Activated naive CD4-positive, alpha-beta T cell (primary cell): ENCODE data around the gene ARHGAP42.

Experiments used
- DNase-seq, 4 experiments: peaks; one replicate each; lab custom pipeline; 2025; lab: John Stamatoyannopoulos, UW

The ARHGAP42 gene

GRCh38 chr11:100832829-100833228, 145.7 kb downstream of the ARHGAP42 start:
- DNase-seq, result no peak

GRCh38 chr11:100833276-100833675, 146.2 kb downstream of the ARHGAP42 start:
- no peak for DNase-seq

DNA sequence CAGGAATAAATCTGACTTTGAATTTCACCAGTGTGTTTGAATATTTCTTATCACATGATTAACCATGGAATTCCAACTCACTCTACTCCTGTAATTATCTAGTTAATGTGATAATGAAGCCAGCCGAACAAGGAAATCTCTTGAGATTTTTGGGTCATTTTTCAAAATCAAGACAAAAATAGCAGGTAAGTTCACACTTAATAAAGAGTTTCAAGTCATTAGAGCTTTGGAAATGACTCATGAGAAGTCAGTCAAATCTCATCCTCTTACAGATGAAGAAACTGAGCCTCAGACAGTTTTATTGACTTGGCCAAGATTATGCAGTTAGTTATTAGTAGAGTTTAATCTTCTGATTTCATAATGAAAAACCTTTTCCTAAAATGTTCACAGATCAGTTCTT, 148.8 kb downstream of the ARHGAP42 start:
- DNase-seq, result no peak

DNA sequence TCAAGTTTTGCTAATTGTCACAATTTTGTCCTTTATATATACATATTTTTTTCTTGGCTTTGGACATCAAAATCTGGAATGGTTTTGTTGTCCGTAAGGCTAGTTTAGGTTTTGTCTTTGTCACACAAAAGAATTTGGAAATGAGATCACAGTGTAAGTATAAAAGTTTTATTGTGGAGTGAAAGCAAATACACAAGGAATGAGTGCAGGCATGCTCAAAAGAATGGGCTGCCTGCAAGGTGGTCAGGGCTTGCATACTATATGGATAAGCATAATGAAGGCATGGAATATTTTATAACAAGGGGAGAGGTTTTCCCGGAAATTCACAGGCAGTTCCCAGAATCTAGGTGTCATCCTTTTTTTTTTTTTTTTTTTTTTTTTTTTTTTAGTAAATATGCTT, 150.2 kb downstream of the ARHGAP42 start:
- no peak for DNase-seq

DNA sequence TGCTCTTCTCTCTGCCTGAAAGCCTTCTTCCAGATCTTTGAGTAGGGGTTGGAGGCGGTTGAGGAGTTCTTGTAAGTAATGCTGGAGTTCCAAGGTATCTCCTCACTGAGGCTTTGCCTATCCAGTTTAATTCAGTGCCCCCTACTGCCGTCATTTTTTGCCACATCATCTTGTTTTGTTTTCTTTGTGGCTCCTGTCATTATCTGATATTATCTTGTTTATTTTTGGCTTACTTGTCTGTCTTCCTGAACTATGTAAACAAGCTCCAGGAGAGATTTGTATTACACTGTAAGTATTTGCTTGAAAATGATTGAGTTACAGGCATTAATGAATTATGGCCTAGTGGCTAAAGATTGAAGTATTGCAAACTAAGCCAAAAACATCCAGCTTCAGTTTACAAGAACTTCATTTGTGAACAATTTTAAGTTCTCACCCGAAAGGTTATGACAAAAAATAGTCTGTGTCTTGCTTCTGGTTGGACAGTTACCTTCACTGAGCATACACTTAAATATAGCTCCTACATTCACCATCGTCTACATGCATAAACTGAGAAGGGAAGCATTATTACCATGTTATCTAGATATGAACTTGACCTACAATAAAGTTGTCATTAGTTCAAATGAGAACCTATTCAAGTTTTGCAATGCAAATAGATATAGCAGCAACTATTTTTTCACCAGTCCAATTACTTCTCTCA, 154.8 kb downstream of the ARHGAP42 start:
- no peak for DNase-seq

- DNase-seq, result no peak
These were observed 160.7 kb downstream of the ARHGAP42 start for GRCh38 chr11:100847696-100848216.

- no peak for DNase-seq
These were observed 162.2 kb downstream of the ARHGAP42 start for GRCh38 chr11:100849009-100849900.

DNA sequence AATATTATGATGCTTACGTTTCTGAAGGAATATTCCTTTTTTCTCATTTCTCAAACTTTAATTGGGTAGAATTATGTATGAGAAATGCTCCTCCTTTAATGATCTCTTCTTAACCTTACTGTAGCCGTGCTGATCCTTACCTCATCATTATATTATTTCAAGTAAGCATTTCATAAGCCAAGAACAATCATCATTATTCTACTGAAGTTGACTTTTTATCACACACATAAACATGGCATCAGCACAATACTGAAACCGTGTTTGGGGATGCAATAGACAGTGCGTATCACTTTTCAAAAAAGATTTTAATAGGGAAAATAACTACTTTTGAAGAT, 162.8 kb downstream of the ARHGAP42 start:
- DNase-seq, result no peak

DNA sequence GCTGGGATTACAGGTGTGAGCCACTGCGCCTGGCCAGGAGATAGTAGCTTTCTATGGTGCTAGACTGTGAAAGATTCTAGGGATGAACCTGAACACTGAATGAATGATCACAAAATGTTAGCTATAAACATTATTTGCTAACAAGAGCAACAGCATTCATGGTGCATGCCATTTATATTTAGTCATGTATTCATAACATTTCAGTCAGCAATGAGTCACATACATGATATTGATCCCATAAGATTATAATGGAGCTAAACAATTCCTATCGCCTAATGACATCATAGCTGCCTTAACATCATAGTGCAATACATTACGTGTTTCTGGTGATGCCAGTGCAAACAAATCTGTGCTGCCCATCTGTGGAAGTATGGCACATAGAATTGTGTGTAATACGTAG, 164.1 kb downstream of the ARHGAP42 start:
- no peak for DNase-seq

DNA sequence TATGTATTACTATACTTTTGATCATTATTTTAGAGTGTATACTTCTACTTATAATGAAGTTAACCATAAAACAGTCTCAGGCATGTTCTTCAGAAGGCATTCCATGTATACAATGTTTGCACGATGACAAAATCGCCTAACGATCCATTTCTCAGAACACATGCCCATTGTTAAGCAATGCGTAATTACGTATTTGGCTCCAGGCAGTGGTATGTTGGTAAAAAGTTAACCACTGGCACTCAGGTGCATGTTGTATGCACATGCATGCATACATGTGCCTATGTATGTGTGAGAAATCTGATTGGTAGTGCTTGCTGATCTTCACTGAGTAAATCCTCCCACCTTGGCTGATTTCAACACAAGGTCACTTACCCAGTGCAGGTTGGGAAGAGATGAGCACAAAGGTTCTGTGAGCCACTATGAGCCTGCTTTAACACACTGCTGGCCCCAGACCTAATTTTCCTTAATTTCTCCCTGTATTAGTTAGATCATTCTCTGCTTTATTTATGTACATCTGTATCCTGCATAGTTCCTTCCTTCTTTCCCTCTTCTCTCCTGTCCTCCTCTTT, 164.6 kb downstream of the ARHGAP42 start:
- DNase-seq, result no peak

- DNase-seq, result no peak
These were observed 168.5 kb downstream of the ARHGAP42 start for GRCh38 chr11:100855466-100856067.

DNA sequence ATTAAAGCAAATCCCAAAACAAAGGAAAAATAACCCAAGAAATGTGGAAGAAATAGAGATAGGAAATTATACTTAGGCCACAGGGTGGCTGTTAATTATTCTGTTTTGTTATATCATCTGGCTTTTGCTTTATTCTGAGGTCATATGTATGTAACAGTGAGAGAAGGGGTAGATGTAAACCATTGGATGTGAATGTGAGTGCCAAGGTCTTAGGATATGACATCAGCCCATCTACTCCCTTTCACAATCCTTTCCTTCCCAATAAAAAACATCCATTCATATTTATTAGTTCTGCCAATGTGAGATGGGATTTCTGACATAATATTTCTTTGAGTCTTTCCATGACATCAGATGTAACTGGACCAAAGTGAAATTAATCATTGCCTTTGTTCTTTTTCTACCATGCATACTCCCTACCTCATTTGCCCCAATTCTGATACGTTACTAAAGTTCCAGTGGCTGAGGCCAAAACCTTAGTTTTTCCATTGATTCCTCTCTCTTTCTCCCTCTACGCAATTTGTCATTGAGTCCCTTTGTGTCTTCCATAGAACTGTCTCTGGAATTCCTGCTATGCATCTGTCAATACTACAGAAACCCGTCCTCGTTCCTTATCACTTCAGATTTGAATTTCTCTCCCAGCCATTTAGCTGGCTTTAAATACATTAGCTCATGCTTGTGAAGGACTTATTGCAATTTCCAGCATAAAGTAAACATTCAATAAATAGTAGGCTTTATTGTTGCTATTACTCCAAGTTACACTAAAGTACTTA, 170.3 kb downstream of the ARHGAP42 start:
- no peak for DNase-seq

- DNase-seq, result no peak
These were observed 173.4 kb downstream of the ARHGAP42 start for GRCh38 chr11:100860318-100861155.

GRCh38 chr11:100861212-100861611, 174.1 kb downstream of the ARHGAP42 start:
- DNase-seq, result no peak

DNA sequence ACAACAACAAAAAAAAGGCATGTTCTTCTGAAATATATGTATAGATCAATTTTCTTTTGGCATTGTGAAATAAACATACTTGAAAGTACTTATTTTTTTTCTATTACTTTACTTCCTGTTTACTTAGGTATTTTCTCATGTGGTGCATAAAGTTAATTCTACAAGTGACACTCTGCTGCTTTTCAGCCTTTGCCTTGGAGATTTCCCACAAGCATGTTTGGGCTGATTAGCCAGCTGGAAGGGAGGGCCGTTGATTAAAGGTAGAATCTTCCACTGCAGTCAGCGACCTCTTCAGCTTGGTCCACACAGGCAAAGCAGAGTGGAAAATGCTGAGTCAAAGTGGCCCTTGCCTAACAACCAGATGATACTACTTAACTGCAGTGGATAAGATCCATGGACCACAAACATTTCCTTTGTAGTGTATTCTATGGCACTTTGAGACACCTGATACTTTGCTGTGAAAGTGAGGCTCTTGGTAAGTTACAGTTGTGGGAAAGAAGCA, 176.0 kb downstream of the ARHGAP42 start:
- no peak for DNase-seq

- DNase-seq, result no peak
These were observed 178.5 kb downstream of the ARHGAP42 start for GRCh38 chr11:100865443-100866065.

DNA sequence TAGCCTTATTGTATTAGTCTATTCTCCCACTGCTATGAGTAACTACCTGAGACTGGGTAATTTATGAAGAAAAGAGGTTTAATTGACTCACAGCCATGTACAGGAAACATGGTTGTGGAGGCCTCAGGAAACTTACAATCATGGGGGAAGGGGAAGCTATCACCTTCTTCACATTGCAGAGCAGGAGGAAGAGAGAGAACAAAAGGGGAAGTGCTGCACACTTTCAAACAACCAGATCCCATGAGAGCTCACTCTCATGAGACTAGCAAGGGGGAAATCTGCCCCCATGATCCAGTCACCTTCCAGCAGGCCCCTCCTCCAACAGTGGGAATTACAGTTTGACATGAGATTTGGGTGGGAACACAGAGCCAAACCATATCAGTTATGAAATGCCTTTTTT, 179.4 kb downstream of the ARHGAP42 start:
- DNase-seq, result no peak

DNA sequence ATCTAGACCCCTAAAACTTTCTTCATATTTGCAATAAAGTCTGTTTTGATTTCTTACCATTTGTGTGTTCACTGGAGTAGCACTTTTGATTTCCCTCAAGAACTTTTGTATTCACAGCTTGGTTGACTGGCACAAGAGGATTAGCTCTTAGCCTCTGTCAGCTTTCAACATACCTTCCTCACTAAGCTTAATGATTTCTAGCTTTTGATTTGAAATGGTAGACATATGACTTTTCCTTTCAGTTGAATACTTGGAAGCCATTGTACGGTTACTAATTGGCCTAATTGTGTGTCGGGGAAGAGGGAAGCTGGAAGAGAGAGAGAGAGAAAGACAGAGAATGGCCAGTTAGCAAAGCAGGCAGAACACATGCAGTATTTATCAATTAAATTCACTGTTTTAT, 180.5 kb downstream of the ARHGAP42 start:
- no peak for DNase-seq

GRCh38 chr11:100869328-100869727, 182.2 kb downstream of the ARHGAP42 start:
- DNase-seq, result no peak

DNA sequence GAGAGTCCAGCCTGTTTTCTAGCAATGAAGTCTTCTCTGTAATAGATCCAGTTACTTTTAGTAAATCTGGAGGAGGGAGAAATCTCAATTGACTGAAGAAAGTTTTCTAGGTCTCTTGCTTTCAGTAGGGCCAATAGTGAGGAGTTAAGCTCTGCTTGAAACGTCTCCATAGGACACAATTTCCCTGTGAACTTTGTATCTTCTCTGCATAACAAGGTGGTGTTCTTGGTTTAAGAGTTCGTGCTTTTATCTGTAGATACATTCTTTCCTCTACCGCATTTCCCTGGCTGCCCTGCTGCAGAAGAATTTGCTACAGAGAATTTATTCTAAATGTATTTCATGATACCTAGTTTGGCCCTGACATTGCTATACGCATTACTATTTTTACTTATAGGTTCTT, 183.1 kb downstream of the ARHGAP42 start:
- no peak for DNase-seq
